GM18868 (cell line): ENCODE measurements around the gene MST1.

Experiments
- ATAC-seq: cut with Tn5 transposase; IDR thresholded peaks from one replicate; pipeline ENCODE4 v1.9.1; 2021; ENCODE audit warnings: mild to moderate bottlenecking, moderate library complexity; ENCODE audit not compliant: unreplicated experiment

The MST1 gene

GRCh38 chr3:49680493-49681231, 8.6 kb downstream of the MST1 start:
- no peak for ATAC-seq

GRCh38 chr3:49675912-49676311, 13.4 kb downstream of the MST1 start:
- ATAC-seq = no peak

- ATAC-seq = peak; percentile 18
Observed at GRCh38 chr3:49674497-49674983, 14.7 kb downstream of the MST1 start.

GRCh38 chr3:49673715-49674496, 15.4 kb downstream of the MST1 start, which contains the start of gene APEH:
Gene APEH (plus strand): TSS chr3:49674351. CDS start chr3:49674402, 51 bp downstream.
- peak; percentile 81 for ATAC-seq

- ATAC-seq = no peak
Observed at GRCh38 chr3:49673121-49673714, 16.1 kb downstream of the MST1 start.

GRCh38 chr3:49671291-49672288, 17.7 kb downstream of the MST1 start:
- ATAC-seq = no peak

- no peak for ATAC-seq
Observed at GRCh38 chr3:49670940-49671290, 18.4 kb downstream of the MST1 start.

GRCh38 chr3:49669352-49669751, 19.9 kb downstream of the MST1 start:
- no peak for ATAC-seq

- ATAC-seq = no peak
Observed at GRCh38 chr3:49668861-49669260, 20.4 kb downstream of the MST1 start.

GRCh38 chr3:49668414-49668797, 20.9 kb downstream of the MST1 start:
- no peak for ATAC-seq

GRCh38 chr3:49667701-49668413, 21.4 kb downstream of the MST1 start:
- ATAC-seq = no peak

- no peak for ATAC-seq
Observed at GRCh38 chr3:49666592-49666991, 22.7 kb downstream of the MST1 start.

- ATAC-seq = no peak
Observed at GRCh38 chr3:49665822-49666519, 23.3 kb downstream of the MST1 start.

- ATAC-seq = no peak
Observed at GRCh38 chr3:49664300-49664699, 25.0 kb downstream of the MST1 start.

GRCh38 chr3:49663831-49664230, 25.4 kb downstream of the MST1 start:
- no peak for ATAC-seq

GRCh38 chr3:49662720-49663413, 26.4 kb downstream of the MST1 start:
- ATAC-seq = no peak

- no peak for ATAC-seq
Observed at GRCh38 chr3:49662021-49662420, 27.3 kb downstream of the MST1 start.

GRCh38 chr3:49661281-49661680, 28.0 kb downstream of the MST1 start:
- ATAC-seq = no peak

GRCh38 chr3:49659756-49660155, 29.5 kb downstream of the MST1 start:
- no peak for ATAC-seq
